Activated CD8-positive, alpha-beta memory T cell treated with anti-CD3 and anti-CD28 coated beads for 24 hours (primary cell): ENCODE results near the gene LKAAEAR1.
A peak's percentile ranks its signal among the peaks of the same experiment; 100 is the strongest.
"Not testable (repeated sequence)": the region's sequence is repeated elsewhere in the genome, so short reads cannot be mapped to it uniquely, and the experiment has no call there.

Experiments used
- DNase-seq: peaks from one replicate; pipeline ENCODE4 v3.0.0-alpha.2; 2020

LKAAEAR1 gene

DNA sequence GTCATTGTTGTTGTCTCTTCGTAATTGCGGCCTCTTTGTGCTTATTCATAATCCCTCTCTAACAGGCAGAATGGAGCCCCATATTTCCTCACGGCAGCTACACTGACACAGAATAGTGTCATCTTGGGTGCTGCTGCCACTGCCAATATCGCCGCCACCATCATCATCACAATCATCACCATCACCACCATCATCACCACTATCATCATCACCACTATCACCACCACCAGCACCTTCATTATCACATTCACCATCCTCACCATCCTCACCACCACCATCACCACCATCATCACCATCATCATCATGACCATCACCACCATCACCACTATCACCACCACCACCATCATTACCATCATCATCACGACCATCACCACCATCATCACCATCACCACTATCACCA lies 12.3 kb upstream of the LKAAEAR1 start:
- no peak for DNase-seq

DNA sequence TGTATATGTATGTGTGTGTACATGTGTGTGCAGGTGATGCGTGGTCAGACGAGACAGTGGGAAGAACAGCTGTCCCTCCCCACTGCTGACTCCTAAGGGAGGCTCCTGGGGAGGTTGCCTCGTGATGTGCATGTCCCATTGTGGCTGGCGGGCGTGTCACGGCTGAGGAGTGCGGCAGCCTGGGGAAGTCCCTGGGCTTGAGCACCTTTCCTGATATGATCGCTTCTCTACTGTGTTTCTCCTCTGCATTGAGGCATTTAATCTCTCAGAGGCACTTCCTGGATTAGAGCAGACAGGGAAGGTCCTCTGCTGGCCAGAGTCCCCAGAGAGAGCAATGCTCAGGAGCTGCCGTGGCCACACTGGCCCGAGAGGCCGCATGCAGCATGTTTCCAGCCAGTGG lies 11.7 kb upstream of the LKAAEAR1 start:
- DNase-seq: no peak

DNA sequence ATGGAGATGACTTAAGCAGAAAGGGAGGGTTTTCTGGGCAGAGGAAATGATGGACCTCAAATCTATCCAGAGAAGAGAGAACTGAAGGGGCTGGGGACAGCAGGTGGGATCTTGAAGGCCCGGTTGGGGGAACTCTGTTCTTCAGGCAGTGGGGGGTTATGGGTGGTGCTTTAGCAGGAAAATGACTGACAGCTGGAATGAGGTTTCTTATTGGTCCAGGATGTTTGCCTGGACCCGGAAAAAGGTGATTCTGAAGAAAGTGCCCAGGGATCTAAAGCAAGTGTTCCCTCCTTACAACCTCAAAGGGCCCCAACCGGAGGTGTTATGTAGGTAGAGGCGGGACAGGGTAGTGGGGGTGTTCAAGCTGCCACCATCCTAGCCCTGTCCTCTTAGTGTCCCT lies 11.3 kb upstream of the LKAAEAR1 start:
- no peak for DNase-seq

DNA sequence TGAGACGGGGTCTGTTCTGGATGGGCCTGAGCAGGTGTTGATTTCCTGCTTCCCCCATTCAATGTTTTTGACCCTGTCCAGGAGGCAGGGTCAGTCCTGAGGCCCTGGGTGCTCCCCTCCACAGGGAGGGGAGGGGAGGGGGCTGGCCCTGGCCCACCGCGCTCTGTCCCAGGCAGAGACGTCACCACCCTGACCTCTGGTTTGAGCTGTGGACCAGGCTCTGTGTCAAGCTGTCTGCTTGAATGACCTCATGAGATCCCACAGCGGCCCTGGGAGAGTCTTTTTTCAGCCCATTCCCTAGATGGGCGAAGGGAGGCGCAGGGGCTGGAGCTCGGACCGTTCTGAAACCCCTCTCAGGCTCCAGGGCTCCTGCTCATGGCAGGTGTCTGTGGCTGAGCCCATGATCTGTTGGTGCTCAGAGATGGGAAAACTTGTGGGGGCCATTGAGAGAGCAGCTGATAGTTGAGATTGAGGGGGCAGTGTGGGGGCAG lies 8.9 kb upstream of the LKAAEAR1 start:
- DNase-seq: no peak

DNA sequence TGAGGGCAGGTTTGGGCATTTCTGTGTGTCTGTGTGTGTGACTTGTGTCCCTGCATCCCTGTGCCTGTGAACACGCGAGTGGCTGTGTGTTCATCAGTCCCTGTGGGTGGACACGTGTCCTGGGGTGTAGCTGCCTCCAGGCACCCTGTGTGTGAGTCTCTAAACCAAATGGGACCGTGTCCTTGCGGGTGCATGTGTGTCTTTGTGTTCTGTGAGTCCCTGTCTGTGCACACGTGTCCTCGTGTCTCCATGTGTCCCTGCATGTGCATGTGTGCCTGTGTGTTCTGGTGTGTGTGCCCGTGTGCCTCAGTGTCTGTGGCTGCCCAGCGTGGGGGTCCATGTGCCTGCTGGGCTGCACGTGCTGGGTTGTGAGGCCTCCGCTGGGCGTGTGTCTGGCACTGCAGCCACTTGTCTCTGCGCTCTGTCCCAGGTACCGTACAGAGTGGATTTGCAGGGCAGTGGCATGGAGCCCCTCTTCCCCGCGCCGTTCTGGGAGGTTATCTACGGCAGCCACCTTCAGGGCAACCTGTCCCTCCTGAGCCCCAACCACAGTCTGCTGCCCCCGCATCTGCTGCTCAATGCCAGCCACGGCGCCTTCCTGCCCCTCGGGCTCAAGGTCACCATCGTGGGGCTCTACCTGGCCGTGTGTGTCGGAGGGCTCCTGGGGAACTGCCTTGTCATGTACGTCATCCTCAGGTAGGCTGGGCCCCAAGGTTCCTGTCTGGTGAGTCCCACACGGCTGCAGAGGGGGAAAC lies 8.2 kb upstream of the LKAAEAR1 start:
- DNase-seq: no peak

DNA sequence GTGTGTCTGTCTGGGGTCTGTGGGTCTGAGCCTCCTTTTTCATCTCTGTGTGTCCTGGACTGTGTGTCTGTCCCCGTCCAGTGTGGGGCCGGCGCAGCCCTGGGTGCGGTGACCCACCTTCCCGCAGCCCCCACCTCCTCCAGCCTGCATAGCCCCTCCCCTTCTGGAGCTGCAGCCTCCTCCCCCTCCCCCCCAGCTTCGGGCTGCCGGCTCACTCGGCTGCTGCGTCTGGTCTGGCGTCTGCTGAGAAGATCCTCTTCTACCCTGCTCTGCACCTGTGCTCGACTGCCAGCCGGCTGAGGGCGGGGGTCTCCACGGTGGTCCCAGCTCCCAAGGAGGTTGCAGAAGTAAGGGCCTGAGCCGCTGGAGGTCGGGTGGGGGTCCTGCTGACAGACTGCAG lies 7.6 kb upstream of the LKAAEAR1 start:
- DNase-seq: no peak

DNA sequence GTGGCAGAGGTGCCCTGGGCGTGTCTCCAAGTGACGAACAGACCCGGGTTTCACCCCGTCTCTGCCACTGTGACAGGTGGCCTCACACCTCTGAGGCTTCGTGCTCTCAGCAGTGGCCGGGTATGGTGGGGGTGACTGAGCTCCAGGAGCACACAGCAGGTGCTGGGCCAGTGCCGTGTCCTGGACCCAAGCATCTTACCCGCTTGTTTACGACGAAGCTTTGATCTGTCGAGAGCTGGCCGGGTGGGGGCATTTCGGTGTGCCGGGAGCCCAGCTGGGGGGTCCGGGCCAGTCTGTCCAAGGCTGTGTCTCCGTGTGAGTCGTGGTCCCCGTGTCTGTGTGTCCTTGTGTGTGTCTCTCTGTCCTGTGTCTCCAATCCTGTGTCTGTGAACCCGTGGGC lies 7.1 kb upstream of the LKAAEAR1 start:
- no peak for DNase-seq

DNA sequence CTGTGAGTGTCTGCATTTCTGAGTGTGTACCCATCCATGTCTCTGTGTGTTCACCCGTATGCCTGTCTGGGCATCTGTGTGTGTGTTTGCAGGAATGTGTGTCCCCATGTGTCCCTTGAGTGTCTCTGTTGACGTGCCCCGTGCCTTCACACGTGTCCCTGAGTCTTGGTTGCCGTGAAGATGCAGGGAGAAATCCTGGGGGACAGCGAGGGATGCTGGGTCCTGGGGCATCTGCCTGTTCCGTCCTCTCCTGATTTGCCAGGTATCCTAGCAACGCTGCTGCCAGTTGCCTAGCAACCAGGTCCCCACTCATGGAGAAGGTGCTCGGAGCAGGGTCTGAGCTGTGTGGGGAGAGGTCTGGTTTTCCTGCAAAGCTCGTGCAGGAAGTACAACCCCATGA lies 6.0 kb upstream of the LKAAEAR1 start:
- DNase-seq: no peak

DNA sequence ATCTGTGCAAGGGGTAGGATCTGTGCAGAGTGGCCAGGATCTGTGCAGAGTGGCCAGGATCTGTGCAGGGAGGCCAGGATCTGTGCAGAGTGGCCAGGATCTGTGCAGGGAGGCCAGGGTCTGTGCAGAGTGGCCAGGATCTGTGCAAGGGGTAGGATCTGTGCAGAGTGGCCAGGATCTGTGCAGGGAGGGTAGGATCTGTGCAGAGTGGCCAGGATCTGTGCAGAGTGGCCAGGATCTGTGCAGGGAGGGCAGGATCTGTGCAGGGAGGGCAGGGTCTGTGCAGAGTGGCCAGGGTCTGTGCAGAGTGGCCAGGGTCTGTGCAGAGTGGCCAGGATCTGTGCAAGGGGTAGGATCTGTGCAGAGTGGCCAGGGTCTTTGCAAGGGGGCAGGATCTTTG lies 4.4 kb upstream of the LKAAEAR1 start:
- DNase-seq: not testable (repeated sequence)

DNA sequence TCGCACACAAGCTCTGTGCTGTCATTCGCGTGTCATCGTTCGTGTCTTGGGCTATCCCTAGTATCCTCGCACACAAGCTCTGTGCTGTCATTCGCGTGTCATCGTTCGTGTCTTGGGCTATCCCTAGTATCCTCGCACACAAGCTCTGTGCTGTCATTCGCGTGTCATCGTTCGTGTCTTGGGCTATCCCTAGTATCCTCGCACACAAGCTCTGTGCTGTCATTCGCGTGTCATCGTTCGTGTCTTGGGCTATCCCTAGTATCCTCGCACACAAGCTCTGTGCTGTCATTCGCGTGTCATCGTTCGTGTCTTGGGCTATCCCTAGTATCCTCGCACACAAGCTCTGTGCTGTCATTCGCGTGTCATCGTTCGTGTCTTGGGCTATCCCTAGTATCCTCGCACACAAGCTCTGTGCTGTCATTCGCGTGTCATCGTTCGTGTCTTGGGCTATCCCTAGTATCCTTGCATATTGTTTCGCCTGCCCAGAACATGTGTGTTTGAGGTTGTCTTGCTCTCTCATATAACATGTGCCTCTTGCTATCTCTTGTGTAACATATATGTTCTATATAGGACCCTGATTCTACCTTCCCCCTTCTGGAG lies 3.1 kb upstream of the LKAAEAR1 start:
- DNase-seq: not testable (repeated sequence)

DNA sequence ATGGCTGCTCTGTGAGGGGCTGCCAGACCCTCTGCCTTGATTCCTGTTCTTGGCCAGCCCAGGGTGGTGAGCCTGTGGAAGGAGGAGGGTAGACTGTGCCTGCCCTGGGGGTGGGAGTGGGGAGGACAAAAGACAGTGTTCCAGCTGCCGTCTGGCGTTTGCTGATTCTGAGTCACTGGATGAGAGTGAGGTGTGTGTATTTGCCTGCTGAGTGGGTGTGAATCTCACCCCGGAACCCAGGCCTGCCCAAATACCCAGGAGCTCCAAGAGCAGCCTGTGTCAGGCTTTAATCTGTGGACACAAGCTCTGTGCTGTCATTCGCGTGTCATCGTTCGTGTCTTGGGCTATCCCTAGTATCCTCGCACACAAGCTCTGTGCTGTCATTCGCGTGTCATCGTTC lies 2.6 kb upstream of the LKAAEAR1 start:
- DNase-seq: no peak

DNA sequence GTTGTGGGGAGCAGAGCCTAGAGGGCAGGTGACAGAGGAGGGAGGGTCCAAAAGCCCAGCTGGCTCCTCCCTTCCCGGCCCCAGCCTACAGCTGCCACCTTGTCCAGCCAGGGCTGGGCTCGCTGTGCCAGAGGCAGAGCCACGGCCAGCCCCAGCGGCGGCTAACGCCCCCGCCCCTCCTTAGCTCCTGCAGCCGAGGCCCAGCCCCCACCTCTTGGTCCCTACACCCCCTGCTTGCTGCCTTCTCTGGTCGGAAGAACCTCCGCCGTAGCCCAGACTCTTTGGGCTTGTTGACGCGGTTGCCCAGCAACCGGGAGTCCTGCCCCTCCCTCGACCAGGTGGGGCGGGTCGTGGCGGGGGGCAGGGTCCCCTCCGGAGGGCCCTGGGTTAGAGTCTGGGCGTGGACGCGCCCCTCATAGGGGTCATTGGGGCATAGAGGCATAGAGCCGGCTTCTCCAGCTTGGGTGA lies 521 bp upstream of the LKAAEAR1 start:
- DNase-seq: no peak

DNA sequence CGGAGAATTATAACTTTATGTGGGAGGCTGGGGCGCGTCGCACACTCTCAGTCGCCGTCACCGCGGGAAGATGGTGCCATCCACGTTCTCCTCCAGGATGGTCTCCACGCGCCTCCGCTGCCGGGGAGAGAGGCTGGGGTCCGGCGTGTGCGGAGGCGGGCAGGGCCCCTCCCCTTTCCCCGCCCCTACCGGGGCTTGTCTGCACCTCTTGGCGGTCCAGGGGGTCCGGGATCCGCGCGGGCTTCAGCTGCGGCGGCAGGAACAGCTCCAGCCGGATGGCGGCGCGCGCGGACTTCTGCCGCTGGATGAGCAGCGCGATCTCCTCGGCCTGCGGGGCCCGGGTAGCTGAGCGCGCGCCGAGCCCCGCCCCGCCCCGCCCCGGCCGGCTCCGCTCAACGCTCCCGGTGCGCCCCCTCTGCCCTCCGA lies 807 bp downstream of the LKAAEAR1 start:
- peak; percentile 87 for DNase-seq

DNA sequence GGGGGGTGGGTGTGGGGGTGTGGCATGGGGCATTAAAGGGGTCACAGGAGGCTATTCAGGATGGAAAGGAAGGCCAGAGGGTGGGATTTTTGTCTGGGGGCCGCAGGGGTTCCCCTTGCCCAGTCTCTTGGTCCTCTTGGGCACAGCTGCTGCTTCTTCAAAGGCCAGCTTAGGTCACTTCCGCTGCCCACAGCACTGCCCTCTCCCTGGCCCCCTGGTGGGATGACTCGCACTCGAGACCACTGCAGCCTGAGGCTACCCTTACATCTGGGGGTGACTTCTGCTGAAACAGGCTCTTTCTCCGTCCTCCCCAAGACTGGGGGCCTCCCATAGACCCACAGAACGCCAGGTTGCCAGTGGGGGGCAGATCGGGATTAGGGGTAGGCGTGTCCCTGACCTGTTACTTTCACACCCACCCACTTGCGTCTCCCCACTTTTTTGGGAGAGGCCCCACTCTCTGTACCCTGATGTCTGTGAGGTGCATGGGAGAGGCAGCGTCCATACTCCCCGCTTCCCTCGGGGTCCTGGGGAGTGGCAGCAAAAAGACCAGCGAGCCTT lies 1.3 kb downstream of the LKAAEAR1 start:
- no peak for DNase-seq

DNA sequence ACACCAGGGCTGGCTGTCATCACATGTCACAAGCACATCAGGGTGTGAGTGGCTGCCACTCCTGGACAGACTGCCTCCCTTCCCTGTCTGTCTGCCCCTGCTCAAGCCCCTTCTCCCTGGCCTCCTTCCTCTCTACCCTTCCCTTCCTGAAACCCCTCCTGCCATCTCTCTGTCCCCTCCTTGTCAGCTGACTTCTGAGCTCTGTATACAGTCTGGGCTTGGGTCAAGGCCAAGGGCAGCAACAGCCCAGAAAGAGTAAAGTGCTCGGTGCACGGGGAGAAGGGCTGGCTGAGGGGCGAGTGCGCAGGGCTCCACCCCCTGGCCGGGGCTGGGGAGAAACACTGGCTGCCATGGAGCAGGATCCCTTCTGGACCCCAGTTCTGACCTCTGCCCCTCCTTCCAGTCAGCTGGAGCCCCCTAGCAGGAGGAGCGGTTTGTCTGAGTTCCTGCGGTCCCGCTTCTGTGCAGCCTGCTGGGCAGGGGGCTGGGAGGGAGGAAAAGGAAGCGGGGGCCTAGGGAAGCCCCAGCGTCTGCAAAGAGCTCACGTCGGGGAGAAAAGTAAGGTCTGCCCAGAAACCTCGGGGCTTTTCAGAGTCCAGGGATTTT lies 2.0 kb downstream of the LKAAEAR1 start:
- DNase-seq: no peak

DNA sequence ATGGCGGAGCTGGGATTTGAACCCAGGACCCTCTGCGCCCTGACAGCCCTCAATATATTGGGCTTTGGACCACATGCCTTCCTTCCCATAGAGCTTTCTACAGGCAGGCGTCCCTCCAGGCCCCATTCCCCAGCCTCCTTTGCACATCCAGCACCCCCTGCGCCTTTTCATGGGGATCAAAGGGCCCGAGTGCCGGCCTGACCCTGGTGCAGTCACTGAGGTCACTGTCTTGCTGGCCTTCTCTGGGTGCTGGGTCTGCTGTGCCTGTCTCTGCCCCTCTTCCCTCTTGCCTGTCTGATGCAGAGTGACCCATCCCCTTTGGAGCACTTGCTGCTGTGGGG lies 2.6 kb downstream of the LKAAEAR1 start:
- no peak for DNase-seq

DNA sequence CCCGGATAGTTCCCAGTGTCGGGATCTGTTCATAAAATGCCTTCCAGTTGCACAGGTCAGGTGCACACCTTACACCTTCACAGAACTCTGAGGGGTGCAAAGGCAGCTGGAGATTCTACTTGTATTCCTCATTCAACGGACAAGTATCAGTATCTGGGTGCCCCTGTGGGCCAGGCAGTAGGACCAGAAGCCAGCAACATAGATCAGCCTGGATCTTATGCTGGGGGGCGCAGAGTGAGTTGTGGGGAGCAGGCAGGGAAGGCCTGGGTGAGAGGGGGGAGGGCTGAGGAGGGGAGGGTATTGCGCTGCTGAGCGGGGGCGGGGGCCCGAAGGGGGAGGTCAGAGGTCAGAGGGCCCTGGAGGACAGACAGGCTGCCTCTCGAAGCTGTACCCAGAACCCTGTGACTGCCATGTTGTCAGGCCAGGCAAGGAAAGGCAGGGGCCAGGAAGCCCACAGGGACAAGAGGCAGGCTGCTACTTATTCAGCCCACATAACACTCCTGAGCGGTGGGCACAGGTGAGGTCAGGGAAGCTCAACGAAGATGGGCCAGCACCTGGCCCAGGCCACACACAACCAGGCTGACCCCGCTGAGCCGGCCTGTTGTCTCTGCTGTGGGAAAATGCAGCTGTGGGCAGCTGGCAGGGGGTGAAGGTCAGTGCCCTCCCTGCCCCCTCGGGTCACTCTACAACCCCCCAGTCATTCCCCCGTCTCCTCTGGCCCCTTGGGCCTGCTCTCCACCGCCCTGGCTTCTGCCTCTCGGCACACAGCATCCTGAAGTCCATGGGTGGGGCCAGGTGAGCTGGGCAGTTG lies 3.2 kb downstream of the LKAAEAR1 start:
- DNase-seq: no peak

DNA sequence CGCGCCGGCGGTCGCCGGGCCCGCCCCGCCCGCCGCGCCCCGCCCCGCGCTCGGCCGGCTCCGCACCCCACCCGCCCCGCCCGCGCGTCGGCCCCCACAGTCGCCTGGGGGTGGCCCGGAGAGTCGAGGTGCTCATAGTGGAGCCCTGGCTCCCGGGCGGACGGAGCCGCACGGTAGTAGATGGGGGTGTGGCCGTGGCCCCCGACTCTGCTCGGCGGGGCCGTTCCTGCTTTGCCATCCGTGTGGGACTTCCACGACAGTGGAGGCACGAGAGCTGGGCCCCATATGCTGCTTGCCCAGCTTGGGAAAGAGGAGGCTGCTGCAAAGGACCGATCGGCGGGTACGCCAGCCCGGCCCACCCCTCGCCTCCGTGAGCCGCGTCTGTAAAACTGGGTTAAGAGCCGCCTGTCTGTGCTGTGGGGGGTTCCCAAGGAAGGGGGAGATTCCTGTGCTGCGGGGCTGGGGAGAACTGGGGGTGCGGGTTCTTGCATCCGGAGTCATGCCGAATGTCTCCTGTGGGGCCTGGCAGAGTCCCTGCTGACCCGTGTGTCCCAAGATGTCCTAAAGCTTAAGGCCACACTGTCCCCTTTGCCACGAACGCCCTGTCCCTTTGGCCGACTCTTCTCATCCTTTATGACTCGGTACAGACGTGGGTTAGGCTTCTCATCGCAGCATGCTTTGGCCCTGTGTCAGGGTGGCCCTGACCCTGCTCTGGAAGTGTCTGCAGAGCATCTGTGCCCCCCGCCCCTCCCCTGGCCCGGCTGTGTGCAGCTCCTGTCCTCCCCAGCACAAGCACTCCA lies 4.0 kb downstream of the LKAAEAR1 start, which contains the start of gene OPRL1:
Gene OPRL1 (plus strand): TSS at position 70 of the 800 bp plus-strand sequence. CDS start 12,639 bp downstream, outside the sequence.
- no peak for DNase-seq

DNA sequence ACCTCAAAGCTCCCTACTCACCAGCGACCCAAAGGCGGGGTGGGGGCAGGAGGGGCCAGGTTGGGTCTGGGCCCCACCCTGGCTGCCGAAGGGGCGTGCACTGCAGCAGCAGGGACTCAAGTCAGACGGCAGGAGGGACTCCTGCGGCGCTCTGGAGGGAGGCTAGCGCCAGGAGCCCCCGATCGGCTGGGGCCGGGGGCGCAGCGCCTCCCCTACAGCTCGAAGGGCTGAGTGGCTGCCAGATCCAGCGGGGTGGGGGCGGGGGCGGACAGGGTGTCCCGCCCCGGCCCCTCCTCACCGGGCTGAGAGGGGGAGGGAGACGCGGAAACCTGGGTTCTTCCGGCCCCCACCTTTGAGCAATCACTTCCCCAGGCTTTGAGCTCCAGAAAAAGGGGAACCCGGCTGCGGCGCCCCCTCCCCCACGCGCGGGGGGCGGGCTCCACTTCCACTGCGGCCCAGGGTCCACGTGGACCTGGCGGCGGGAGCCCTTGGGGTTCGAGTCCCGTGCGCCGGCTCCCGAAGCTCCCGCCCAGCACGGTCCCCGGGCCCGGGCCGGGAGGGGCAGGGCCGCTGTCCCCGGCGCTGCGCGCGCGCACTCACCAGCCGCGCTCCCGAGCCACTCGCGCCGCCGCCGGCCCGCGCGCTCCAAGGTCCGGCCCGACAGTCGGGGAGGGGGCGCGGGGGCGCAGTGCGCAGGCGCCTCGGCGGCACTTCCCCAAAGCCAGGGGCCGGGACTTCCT lies 4.8 kb downstream of the LKAAEAR1 start, which contains the start of gene RGS19:
Gene RGS19 (minus strand): TSS at position 246 of the 740 bp plus-strand sequence. CDS start 2,632 bp downstream, outside the sequence.
- DNase-seq: peak; percentile 84

DNA sequence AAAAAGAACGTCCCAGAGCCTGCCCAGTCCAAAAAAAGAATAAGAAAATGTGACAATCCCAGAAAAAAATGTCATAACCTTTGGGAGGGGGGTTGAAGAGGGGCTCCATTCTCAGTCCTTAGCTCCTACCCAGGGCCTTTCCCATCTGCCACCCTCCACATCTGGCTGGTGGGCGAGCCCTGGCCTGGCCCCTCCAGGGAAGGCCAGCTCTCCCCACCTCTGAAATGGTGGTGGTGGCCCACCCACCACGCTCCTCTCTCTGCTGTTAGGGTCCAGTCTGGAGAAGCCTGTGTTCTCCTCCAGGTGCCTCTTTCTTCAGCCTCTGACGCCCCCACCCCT lies 5.3 kb downstream of the LKAAEAR1 start:
- DNase-seq: no peak

DNA sequence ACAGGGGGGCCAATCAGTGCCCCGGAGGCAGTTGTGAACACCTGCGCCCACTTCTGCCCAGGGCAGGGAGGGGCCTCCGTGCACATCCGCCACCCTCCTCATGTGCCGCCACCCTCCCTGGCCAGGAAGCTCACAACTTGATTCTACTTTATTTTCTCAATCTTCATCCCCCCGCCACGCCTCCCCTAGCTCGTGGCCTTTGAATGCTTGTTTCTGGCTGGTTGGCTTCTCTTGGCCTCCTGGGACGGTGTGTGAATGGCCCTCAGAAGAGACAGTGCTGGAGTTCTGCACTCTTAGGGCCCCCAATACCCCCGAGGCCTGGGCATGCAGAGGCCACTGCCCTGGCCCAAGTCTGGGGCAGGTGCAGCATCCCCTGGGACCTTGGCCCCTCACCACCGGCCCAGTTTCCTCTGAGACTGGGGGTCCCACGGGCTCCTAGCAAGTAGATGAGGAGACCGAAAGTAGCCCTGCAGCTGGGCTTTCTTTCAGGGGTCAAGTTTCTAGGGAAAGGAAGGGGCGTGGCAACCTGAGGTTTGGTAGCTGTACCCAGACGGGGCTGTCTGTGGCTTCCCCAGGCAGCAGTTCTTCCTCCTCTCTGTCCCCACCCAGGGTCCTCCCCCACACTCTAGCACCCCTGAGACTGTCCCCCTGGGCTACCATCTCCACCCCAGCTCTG lies 6.2 kb downstream of the LKAAEAR1 start:
- peak; percentile 77 for DNase-seq
